Adrenal gland (tissue), 19 donors: ENCODE data around the gene GUCA1A. TPM values are rescaled to one million over a fixed set of nuclear protein-coding genes. Genes with fewer than 3 reads are reported as not detected.

Source experiments
- DNase-seq, 7 donors: peaks; one replicate each; pipeline ENCODE4 v3.0.0-alpha.2; 2019 to 2020
- H3K27ac ChIP-seq, 5 donors: fragments of 200-600 bp; sonication (generic) in 4 of 5; 1 replicate in 3 of 5; 2 replicates in 2 of 5; pipeline versions ENCODE4 v1.5.1 to v1.8.0; 2016 to 2020; ENCODE audit warnings: mild to moderate bottlenecking in 1 of 5
- H3K27me3 ChIP-seq: fragments of 200-600 bp; 2 replicates; pipeline ENCODE4 v1.8.0; 2021
- H3K36me3 ChIP-seq, 2 donors: fragments of 200-600 bp; replicated peaks in 1 of 2; 1 replicate in 1 of 2; 2 replicates in 1 of 2; pipeline versions ENCODE4 v1.5.1 to v1.8.0; 2018 to 2022
- H3K4me1 ChIP-seq, 2 donors: fragments of 200-600 bp; replicated peaks in 1 of 2; 1 replicate in 1 of 2; 2 replicates in 1 of 2; pipeline versions ENCODE4 v1.5.1 to v1.8.0; 2018 to 2021
- H3K4me3 ChIP-seq, 4 donors: fragments of 200-600 bp; sonication (generic) in 3 of 4; one replicate each; pipeline ENCODE4 v1.5.1; 2016 to 2018
- H3K9me3 ChIP-seq, 3 donors: fragments of 200-600 bp; sonication (generic) in 1 of 3; replicated peaks in 1 of 3; 1 replicate in 2 of 3; 2 replicates in 1 of 3; pipeline versions ENCODE4 v1.5.1 to v1.8.0; 2016 to 2021
- POLR2A ChIP-seq, 2 donors: fragments of 450-650 bp; IDR thresholded peaks; one replicate each; pipeline ENCODE4 v1.6.1; 2017; ENCODE audit warnings: antibody characterized with exemption in 2 of 2, mild to moderate bottlenecking in 2 of 2, moderate library complexity in 1 of 2
- WGBS, 4 donors: extraction: QIAGEN DNeasy Blood & Tissue Kit in 2 of 4; methylation state at CpG; one replicate each; pipeline versions ENCODE4 v1.1.5 to v1.1.7; 2013 to 2017; 5-methylcytosine and 5-hydroxymethylcytosine counted together
- intact Hi-C, 2 donors: fragments of 100-400 bp; cut with DNase I; formaldehyde crosslinking; loops; one replicate each; pipeline versions ENCODE4 v1.14.1 to v1.15.0; 2022 to 2023
- long read RNA-seq, 10 donors: library from polyadenylated mRNA in 3 of 10; unstranded in 2 of 10; stranded (forward) in 1 of 10; transcript quantifications; one replicate each; pipeline ENCODE4 v2.0.0 and lab custom pipeline, GENCODE V29; 2021 to 2026
- polyA plus RNA-seq, 3 donors: library from polyadenylated mRNA; stranded (reverse); fragments of 200-250 nt in 2 of 3; fragments of 350-450 nt in 1 of 3; fragmentation: Illumina TruSeq in 1 of 3; extraction: RNeasy Lipid Tissue Mini Kit (QIAGEN cat#74804) in 1 of 3; gene quantifications; one replicate each; pipeline ENCODE4 v1.2.3, GENCODE V29; 2013 to 2014
- total RNA-seq, 9 donors: library from RNA; depleted of rRNA in 4 of 9; stranded (reverse); fragments of >200 nt in 4 of 9; fragments of 120-200 nt in 1 of 9; fragmentation: NEBNext Ultra II Directional in 1 of 9; extraction: Animal tissue kit (Norgen Biotek cat#: 25700) in 1 of 9; gene quantifications; one replicate each; pipeline versions ENCODE4 v1.1.0 to v1.2.4, GENCODE V29; 2013 to 2023
- TF ChIP-seq, protein P1 (sequence below), 6 experiments: fragments of 450-650 bp in 4 of 6; fragments of 200-600 bp in 2 of 6; sonication (generic) in 1 of 6; IDR thresholded peaks; 1 replicate in 5 of 6; 2 replicates in 1 of 6; pipeline versions ENCODE4 v1.5.1 to v1.8.0; 2016 to 2021; ENCODE audit warnings: antibody characterized with exemption in 6 of 6, mild to moderate bottlenecking in 2 of 6, moderate library complexity in 1 of 6
- donor health status: healthy with polysubstance abuse.
- donor health status: Bipolar disorder and iron deficiency.
- donor health status: DM: yes; HTN: yes; CAD: no.
- donor health status: DM: no; HTN: no; CAD: no.
- donor health status: DM: no; HTN: no; CAD: no.
- donor health status: DM: yes; HTN: yes; CAD: no.

GUCA1A gene
- under 1 TPM in 1 of 9 donors, not detected in 8; 0.17 TPM for total RNA-seq
- not detected for polyA plus RNA-seq
- long read RNA-seq, donor 1 = 0 reads
- long read RNA-seq, donor 2 = 0 reads
- long read RNA-seq, donor 3 = 0 reads
- long read RNA-seq, donor 4 = 0 reads
- long read RNA-seq, donor 5 = 0 reads
- long read RNA-seq, donor 6 = 0 reads
- long read RNA-seq, donor 7 = 0 reads
- long read RNA-seq, donor 8 = 0 reads
- long read RNA-seq, donor 9 = 0 reads
- long read RNA-seq, donor 10 = 0 reads

DNA sequence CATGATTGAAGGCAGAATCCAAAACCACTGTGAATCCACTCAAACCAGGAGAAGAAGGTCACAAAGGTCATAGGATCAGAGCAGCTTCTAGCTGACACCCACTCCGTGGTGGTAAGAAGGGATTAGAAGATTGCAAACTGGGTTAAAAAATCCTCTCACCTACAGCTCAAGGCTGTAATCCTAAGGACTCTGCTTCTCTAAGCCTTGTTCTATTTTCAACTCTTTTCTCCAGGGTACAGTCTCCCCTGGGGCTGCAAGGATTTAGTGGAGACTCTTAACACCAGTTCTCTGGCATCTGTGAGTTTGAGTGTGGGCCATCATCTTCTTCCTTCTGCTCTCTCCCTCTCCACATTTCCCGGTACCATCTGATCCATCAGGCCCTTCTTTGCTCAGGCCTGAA is at the start of gene GUCA1A:
Gene GUCA1A, plus strand, starts transcription at position 264 of the 400 bp plus-strand sequence. CDS start 250 bp downstream, outside the sequence.
- intact Hi-C loops = no loop called here
- DNase-seq = no peak
- no peak for TF ChIP-seq POLR2A (IDR thresholded peaks at IDR 0.05)
- TF ChIP-seq, protein P1, sequence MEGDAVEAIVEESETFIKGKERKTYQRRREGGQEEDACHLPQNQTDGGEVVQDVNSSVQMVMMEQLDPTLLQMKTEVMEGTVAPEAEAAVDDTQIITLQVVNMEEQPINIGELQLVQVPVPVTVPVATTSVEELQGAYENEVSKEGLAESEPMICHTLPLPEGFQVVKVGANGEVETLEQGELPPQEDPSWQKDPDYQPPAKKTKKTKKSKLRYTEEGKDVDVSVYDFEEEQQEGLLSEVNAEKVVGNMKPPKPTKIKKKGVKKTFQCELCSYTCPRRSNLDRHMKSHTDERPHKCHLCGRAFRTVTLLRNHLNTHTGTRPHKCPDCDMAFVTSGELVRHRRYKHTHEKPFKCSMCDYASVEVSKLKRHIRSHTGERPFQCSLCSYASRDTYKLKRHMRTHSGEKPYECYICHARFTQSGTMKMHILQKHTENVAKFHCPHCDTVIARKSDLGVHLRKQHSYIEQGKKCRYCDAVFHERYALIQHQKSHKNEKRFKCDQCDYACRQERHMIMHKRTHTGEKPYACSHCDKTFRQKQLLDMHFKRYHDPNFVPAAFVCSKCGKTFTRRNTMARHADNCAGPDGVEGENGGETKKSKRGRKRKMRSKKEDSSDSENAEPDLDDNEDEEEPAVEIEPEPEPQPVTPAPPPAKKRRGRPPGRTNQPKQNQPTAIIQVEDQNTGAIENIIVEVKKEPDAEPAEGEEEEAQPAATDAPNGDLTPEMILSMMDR (IDR thresholded peaks at IDR 0.05) = no peak
- no peaks in the 10 kb centered on the region for H3K27me3 ChIP-seq
- no peaks in the 10 kb centered on the region for H3K36me3 ChIP-seq
- WGBS, 4 donors = 83 to 93% (median 90%) methylated on average over 2 of the region's 2 CpGs
- no peaks in the 10 kb centered on the region for H3K4me1 ChIP-seq
- no peak within 1 kb of the TSS for H3K27ac ChIP-seq
- no peaks in the 10 kb centered on the region for H3K9me3 ChIP-seq
- no peak within 1 kb of the TSS for H3K4me3 ChIP-seq

DNA sequence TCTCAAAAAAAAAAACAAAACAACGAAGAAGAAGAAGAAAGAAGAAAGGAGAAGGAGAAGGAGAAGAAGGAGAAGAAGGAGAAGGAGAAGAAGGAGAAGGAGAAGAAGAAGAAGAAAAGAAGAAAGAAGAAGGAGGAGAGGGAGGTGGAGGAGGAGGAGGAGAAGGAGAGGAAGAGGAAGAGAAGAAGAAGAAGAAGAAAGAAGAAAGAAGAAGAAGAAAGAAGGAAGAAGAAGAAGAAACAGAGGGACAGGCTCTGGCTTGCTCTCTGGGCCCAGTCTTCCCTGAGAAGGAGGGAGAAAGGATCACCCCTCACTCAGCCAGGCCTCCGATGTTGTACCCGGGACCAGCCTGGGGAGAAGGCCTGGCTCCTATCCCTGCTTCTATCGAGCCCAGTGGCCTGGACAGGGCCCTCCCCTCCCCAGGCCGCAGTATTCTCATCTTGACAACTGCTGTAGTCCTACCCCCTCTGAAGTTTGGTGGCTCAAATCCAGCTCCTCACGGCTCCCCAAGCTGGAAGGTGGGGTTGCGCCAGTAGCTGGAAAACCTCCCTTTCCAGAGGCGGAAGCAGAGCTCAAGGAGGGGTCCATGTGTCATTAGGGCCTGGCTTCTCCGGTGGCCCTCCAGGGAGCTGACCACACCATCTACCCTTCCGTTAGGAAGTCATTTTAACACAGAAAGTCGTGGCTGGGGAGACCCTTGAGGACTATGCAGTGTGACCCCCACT is 49.6 kb upstream of the GUCA1A start:
- H3K9me3 ChIP-seq = no peaks in the 10 kb centered on the region
- DNase-seq = no peak
- intact Hi-C loops = no loop called here
- H3K4me1 ChIP-seq = no peaks in the 10 kb centered on the region
- no peaks in the 10 kb centered on the region for H3K36me3 ChIP-seq
- WGBS, 4 donors = 71 to 94% (median 89%) methylated on average over 9 to 11 of the region's 11 CpGs
- no peak overlapping the region for H3K4me3 ChIP-seq
- no peak for TF ChIP-seq POLR2A (IDR thresholded peaks at IDR 0.05)
- TF ChIP-seq, protein P1 (IDR thresholded peaks at IDR 0.05) = no peak
- H3K27me3 ChIP-seq = no peaks in the 10 kb centered on the region
- no peak overlapping the region for H3K27ac ChIP-seq

DNA sequence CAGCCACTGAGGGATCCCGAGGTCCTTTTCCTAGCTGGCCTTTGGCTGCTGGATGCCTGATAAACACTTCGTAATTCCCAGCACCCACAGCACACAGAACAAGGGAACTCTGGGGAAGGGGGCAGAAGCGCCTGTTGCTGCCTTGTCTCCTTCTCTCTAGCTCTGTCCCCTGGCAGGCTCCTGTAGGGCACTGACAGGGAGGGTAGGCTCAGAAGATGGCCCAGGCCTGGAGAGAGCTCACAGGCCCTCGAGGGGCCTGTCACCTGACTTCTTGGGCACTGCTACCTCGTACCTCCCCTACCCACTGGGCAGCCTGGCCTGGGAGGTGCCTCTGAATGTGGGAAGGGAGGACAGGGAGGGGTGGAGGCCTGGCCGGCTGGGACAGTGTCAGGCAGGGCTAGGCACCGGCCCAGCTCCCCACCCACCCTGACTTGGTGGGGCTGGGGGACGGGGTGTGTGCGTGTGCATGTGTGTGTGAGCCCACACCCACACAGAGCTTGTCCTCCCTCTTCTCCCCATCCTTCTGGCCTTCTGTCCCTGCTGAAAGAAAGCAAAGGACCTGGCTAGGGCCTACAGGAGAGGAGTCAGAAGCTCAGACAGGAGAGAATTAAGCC is 48.8 kb upstream of the GUCA1A start:
- DNase-seq = no peak
- Histone ChIP-seq H3K27me3 (no peaks in the 10 kb centered on the region), H3K4me1 (no peaks in the 10 kb centered on the region), H3K9me3 (no peaks in the 10 kb centered on the region), H3K27ac (no peak overlapping the region), H3K4me3 (no peak overlapping the region), H3K36me3 (no peaks in the 10 kb centered on the region)
- intact Hi-C loops = no loop called here
- TF ChIP-seq, protein P1 (IDR thresholded peaks at IDR 0.05) = no peak
- TF ChIP-seq POLR2A (IDR thresholded peaks at IDR 0.05) = no peak
- 79 to 90% (median 83%) methylated on average over 5 to 9 of the region's 9 CpGs for WGBS, 4 donors

DNA sequence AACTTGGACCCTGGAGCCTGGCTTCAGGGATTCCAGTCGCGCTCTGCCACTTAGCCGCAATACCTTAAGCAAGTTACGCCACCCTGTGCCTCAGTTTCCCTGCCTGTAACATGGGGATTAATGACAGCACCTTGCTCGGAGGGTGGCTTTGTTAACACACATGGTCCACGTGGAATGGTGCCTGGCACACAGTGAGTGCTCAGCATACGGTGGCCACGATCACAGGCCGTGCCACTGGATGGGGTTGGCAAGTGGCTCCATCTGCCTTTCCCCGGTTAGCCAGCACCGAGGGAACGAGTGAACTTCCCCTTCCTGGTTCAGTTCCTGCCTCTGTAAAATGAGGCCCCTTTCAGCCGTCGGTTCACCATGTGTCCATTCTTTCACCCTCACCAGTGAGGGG is 47.9 kb upstream of the GUCA1A start:
- Histone ChIP-seq H3K4me1 (no peaks in the 10 kb centered on the region), H3K27ac (no peak overlapping the region), H3K4me3 (no peak overlapping the region), H3K36me3 (no peaks in the 10 kb centered on the region), H3K27me3 (no peaks in the 10 kb centered on the region), H3K9me3 (no peaks in the 10 kb centered on the region)
- intact Hi-C loops = no loop called here
- 75 to 91% (median 80%) methylated on average over 11 to 14 of the region's 14 CpGs for WGBS, 4 donors
- DNase-seq = no peak
- TF ChIP-seq, protein P1 (IDR thresholded peaks at IDR 0.05) = no peak
- no peak for TF ChIP-seq POLR2A (IDR thresholded peaks at IDR 0.05)
